Astrocyte (in vitro differentiated cells and primary cell): ENCODE results near the gene ALLC. TPM values are rescaled to one million over a fixed set of nuclear protein-coding genes. Genes with fewer than 3 reads are reported as not detected.

ENCODE experiments used
- DNase-seq: peaks from one replicate; pipeline ENCODE4 v3.0.0-alpha.2; 2010; ENCODE audit warnings: low read depth
- FAIRE-seq: peaks from 2 replicates; lab custom pipeline; 2011; peaks lifted over from hg19 to GRCh38; lab: Jason Lieb, UNC
- H2AFZ ChIP-seq: 2 replicates; pipeline ENCODE4 v1.6.0; 2012; ENCODE audit warnings: low read depth, low read length, inconsistent platforms
- H3K27ac ChIP-seq: 2 replicates; pipeline ENCODE4 v1.5.1; 2011; ENCODE audit warnings: low read depth, low read length, inconsistent platforms
- H3K27me3 ChIP-seq: 2 replicates; pipeline ENCODE4 v1.6.0; 2011; ENCODE audit warnings: low read length, inconsistent platforms; ENCODE audit not compliant: insufficient read depth
- H3K36me3 ChIP-seq: 2 replicates; pipeline ENCODE4 v1.5.1; 2011; ENCODE audit warnings: low read length, inconsistent platforms; ENCODE audit not compliant: insufficient read depth
- H3K4me1 ChIP-seq: 2 replicates; pipeline ENCODE4 v1.5.1; 2011; ENCODE audit warnings: low read length, inconsistent platforms; ENCODE audit not compliant: insufficient read depth
- H3K4me2 ChIP-seq: 2 replicates; pipeline ENCODE4 v1.6.0; 2012; ENCODE audit warnings: low read length, inconsistent platforms
- H3K4me3 ChIP-seq: 2 replicates; pipeline ENCODE4 v1.5.1; 2011; ENCODE audit warnings: low read depth, mild to moderate bottlenecking, low read length, inconsistent platforms; ENCODE audit not compliant: insufficient read depth
- H3K79me2 ChIP-seq: 2 replicates; pipeline ENCODE4 v1.6.0; 2012; ENCODE audit warnings: mild to moderate bottlenecking, low read length, inconsistent platforms; ENCODE audit not compliant: insufficient read depth
- H3K9ac ChIP-seq: 2 replicates; pipeline ENCODE4 v1.6.0; 2012; ENCODE audit warnings: mild to moderate bottlenecking, low read length, inconsistent platforms
- H3K9me3 ChIP-seq: 2 replicates; pipeline ENCODE4 v1.5.1; 2012; ENCODE audit warnings: low read depth, mild to moderate bottlenecking, low read length, inconsistent platforms; ENCODE audit not compliant: insufficient read depth
- H4K20me1 ChIP-seq: 2 replicates; pipeline ENCODE4 v1.6.0; 2012; ENCODE audit warnings: low read length, inconsistent platforms; ENCODE audit not compliant: insufficient read depth
- H3K27ac Mint-ChIP-seq: one replicate; pipeline ENCODE4 v1.8.0; 2021; ENCODE audit warnings: mild to moderate bottlenecking, mixed read lengths; ENCODE audit not compliant: unreplicated experiment
- H3K27me3 Mint-ChIP-seq: one replicate; pipeline ENCODE4 v1.8.0; 2021; ENCODE audit warnings: low read depth, mixed read lengths; ENCODE audit not compliant: unreplicated experiment
- H3K36me3 Mint-ChIP-seq: one replicate; pipeline ENCODE4 v1.8.0; 2021; ENCODE audit warnings: low read depth, mixed read lengths; ENCODE audit not compliant: unreplicated experiment
- H3K4me1 Mint-ChIP-seq: one replicate; pipeline ENCODE4 v1.8.0; 2021; ENCODE audit warnings: low read depth, mixed read lengths; ENCODE audit not compliant: unreplicated experiment
- H3K4me3 Mint-ChIP-seq: one replicate; pipeline ENCODE4 v1.8.0; 2021; ENCODE audit warnings: mild to moderate bottlenecking, moderate library complexity, mixed read lengths; ENCODE audit not compliant: unreplicated experiment
- H3K9me3 Mint-ChIP-seq: one replicate; pipeline ENCODE4 v1.8.0; 2021; ENCODE audit warnings: mild to moderate bottlenecking, mixed read lengths; ENCODE audit not compliant: unreplicated experiment
- EZH2 ChIP-seq: IDR thresholded peaks from 2 replicates; pipeline ENCODE4 v1.6.1; 2012; ENCODE audit warnings: mild to moderate bottlenecking, low read length, inconsistent platforms; ENCODE audit not compliant: insufficient read depth
- total RNA-seq: library from RNA; stranded (reverse); gene quantifications from 2 replicates; pipeline ENCODE4 v1.2.1, GENCODE V29; 2021
- TF ChIP-seq, protein P1 (sequence below): IDR thresholded peaks from 2 replicates; pipeline ENCODE4 v1.5.1; 2011; ENCODE audit warnings: low read depth, mild to moderate bottlenecking, inconsistent platforms, low read length, moderate library complexity; ENCODE audit not compliant: insufficient read depth

ALLC gene
- total RNA-seq, 1 donor from 2014 or later = not detected

DNA sequence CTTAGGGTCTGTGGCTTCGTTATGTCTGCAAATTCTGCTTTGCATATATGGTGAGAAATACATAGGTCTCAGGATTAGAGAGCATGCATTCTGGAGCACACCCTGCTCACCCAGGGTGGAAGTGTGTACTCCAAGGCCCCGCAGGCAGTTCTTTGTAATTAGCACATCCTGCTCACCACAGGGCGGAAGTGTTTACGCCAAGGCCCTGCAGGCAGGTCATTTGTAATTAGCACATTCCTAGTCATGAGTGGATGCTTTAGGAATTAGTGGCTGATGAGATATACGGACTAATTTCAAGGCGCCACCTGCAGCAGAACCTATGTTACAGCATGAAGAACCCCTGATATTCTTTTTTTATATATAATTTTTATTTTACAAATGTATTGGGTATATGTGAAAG is 4.2 kb downstream of the ALLC start:
- Histone ChIP-seq H3K36me3 (no peaks in the 10 kb centered on the region), H3K27ac (no peak overlapping the region), H3K4me3 (no peak overlapping the region), H3K27me3 (peaks cover 2% of the 10 kb centered on the region), H4K20me1 (no peaks in the 10 kb centered on the region), H2AFZ (no peak overlapping the region), H3K9me3 (no peaks in the 10 kb centered on the region), H3K4me1 (no peaks in the 10 kb centered on the region), H3K4me2 (no peak overlapping the region), H3K9ac (no peak overlapping the region), H3K79me2 (no peaks in the 10 kb centered on the region)
- DNase-seq = no peak
- Mint-ChIP-seq H3K4me1 (peaks cover 10% of the 10 kb centered on the region), H3K27me3 (peaks cover 2% of the 10 kb centered on the region), H3K4me3 (no peak overlapping the region), H3K9me3 (peaks cover 3% of the 10 kb centered on the region), H3K36me3 (no peaks in the 10 kb centered on the region), H3K27ac (no peak overlapping the region)
- no peak for TF ChIP-seq EZH2
- TF ChIP-seq, protein P1, sequence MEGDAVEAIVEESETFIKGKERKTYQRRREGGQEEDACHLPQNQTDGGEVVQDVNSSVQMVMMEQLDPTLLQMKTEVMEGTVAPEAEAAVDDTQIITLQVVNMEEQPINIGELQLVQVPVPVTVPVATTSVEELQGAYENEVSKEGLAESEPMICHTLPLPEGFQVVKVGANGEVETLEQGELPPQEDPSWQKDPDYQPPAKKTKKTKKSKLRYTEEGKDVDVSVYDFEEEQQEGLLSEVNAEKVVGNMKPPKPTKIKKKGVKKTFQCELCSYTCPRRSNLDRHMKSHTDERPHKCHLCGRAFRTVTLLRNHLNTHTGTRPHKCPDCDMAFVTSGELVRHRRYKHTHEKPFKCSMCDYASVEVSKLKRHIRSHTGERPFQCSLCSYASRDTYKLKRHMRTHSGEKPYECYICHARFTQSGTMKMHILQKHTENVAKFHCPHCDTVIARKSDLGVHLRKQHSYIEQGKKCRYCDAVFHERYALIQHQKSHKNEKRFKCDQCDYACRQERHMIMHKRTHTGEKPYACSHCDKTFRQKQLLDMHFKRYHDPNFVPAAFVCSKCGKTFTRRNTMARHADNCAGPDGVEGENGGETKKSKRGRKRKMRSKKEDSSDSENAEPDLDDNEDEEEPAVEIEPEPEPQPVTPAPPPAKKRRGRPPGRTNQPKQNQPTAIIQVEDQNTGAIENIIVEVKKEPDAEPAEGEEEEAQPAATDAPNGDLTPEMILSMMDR = no peak
- FAIRE-seq = no peak

DNA sequence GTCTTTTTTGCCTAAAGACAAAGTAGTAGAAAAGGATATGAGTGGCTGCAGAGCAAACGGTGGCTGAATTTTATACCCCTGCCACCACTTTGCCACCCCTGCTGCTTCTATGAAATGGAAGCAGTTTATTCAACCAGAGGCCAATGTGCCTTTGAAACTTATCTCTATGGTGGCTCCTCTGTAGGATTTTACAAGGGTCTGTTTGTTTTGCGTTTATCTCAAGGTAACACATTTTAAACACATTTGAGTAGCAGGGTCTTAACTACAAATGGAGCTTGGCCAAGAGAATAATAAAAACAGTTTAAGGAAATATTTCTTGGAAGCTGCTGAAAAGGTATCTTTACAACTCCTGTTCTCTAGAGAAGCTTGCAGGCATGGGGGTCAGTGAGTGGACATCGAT is 6.1 kb downstream of the ALLC start:
- TF ChIP-seq, protein P1 = no peak
- TF ChIP-seq EZH2 = no peak
- Histone ChIP-seq H4K20me1 (no peaks in the 10 kb centered on the region), H3K4me2 (no peak overlapping the region), H3K9me3 (no peaks in the 10 kb centered on the region), H3K4me3 (no peak overlapping the region), H3K27ac (no peak overlapping the region), H3K4me1 (no peaks in the 10 kb centered on the region), H3K27me3 (peaks cover 2% of the 10 kb centered on the region), H2AFZ (no peak overlapping the region), H3K79me2 (no peaks in the 10 kb centered on the region), H3K9ac (no peak overlapping the region), H3K36me3 (no peaks in the 10 kb centered on the region)
- Mint-ChIP-seq H3K27ac (no peak overlapping the region), H3K4me1 (peaks cover 6% of the 10 kb centered on the region), H3K36me3 (no peaks in the 10 kb centered on the region), H3K9me3 (peaks cover 3% of the 10 kb centered on the region), H3K27me3 (peaks cover 8% of the 10 kb centered on the region), H3K4me3 (no peak overlapping the region)
- no peak for DNase-seq
- FAIRE-seq = no peak

DNA sequence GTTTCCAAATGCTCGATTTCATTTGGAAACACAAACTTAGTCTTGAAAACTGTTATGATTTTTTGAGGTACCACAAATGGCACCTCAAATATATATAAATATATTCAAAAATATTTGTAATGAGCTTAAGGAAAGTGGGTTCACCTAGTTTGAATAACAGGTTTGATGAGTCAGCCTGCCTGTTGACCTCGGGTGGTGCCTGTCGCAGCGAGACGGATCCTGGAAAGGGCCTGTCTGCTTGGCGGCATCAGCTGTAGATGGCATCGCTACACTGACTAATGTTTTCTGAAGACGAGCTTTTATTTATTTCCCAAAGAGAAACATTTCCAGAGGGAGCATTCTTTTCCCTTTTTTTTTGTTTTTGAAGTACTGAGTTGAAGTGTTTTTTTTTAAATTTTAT is 6.9 kb downstream of the ALLC start:
- FAIRE-seq = no peak
- no peak for TF ChIP-seq EZH2
- TF ChIP-seq, protein P1 = no peak
- H3K9me3 Mint-ChIP-seq = peaks cover 3% of the 10 kb centered on the region

More for the DNA sequence above, 6.9 kb downstream of the ALLC start:
- H3K4me1 ChIP-seq = no peaks in the 10 kb centered on the region
- H3K79me2 ChIP-seq = no peaks in the 10 kb centered on the region
- no peak overlapping the region for H3K27ac Mint-ChIP-seq
- no peak overlapping the region for H3K9ac ChIP-seq
- no peaks in the 10 kb centered on the region for H3K36me3 Mint-ChIP-seq
- no peak overlapping the region for H3K4me2 ChIP-seq
- DNase-seq = no peak
- H3K36me3 ChIP-seq = no peaks in the 10 kb centered on the region
- no peak overlapping the region for H3K27ac ChIP-seq
- no peaks in the 10 kb centered on the region for H4K20me1 ChIP-seq
- peaks cover 2% of the 10 kb centered on the region for H3K27me3 ChIP-seq
- no peak overlapping the region for H3K4me3 ChIP-seq
- H3K4me1 Mint-ChIP-seq = peaks cover 2% of the 10 kb centered on the region
- H3K9me3 ChIP-seq = no peaks in the 10 kb centered on the region
- H3K27me3 Mint-ChIP-seq = peaks cover 8% of the 10 kb centered on the region
- no peak overlapping the region for H2AFZ ChIP-seq
- H3K4me3 Mint-ChIP-seq = no peak overlapping the region
